ENCODE results near the gene LBHD1.
"Not testable (repeated sequence)": the region's sequence is repeated elsewhere in the genome, so short reads cannot be mapped to it uniquely, and the experiment has no call there.

Gene LBHD1
- 12.9 to 13.3 reads per million in 2 donors for total RNA-seq

GRCh38 chr11:62671608-62672389, at the start of gene LBHD1, which contains the start of gene UQCC3:
Gene LBHD1 (minus strand): TSS chr11:62672267. CDS start chr11:62670031, 2,236 bp downstream.
Gene UQCC3 (plus strand): TSS chr11:62671673. CDS start chr11:62671746, 73 bp downstream.
- DNase-seq, result peak; percentile 55

- no peak for DNase-seq
Observed at GRCh38 chr11:62719302-62719978, 47.4 kb upstream of the LBHD1 start.

GRCh38 chr11:62716816-62717215, 44.7 kb upstream of the LBHD1 start:
- no peak for DNase-seq

GRCh38 chr11:62716206-62716605, 44.1 kb upstream of the LBHD1 start:
- no peak for DNase-seq

- no peak for DNase-seq
Observed at GRCh38 chr11:62715150-62716130, 43.4 kb upstream of the LBHD1 start.

- no peak for DNase-seq
Observed at GRCh38 chr11:62713343-62713742, 41.3 kb upstream of the LBHD1 start.

GRCh38 chr11:62712861-62713260, 40.8 kb upstream of the LBHD1 start:
- DNase-seq, result no peak

- DNase-seq, result no peak
Observed at GRCh38 chr11:62712276-62712812, 40.3 kb upstream of the LBHD1 start.

- DNase-seq, result peak; percentile 9
Observed at GRCh38 chr11:62710001-62710345, 37.9 kb upstream of the LBHD1 start.

- peak; percentile 91 for DNase-seq
Observed at GRCh38 chr11:62709247-62710000, 37.4 kb upstream of the LBHD1 start.

- DNase-seq, result peak; percentile 42
Observed at GRCh38 chr11:62708793-62709192, 36.7 kb upstream of the LBHD1 start.

- DNase-seq, result no peak
Observed at GRCh38 chr11:62708392-62708791, 36.3 kb upstream of the LBHD1 start.

GRCh38 chr11:62707277-62707861, 35.3 kb upstream of the LBHD1 start, which contains the start of the genes BSCL2 and GNG3:
Gene BSCL2 (minus strand): TSS chr11:62707424. CDS start chr11:62707195, 229 bp downstream.
Gene GNG3 (plus strand): TSS chr11:62707676. CDS start chr11:62708296, 620 bp downstream.
- no peak for DNase-seq

- no peak for DNase-seq
Observed at GRCh38 chr11:62706850-62707247, 34.8 kb upstream of the LBHD1 start.

- peak; percentile 96 for DNase-seq
Observed at GRCh38 chr11:62705880-62706849, 34.1 kb upstream of the LBHD1 start.

GRCh38 chr11:62705413-62705812, 33.3 kb upstream of the LBHD1 start:
- no peak for DNase-seq

GRCh38 chr11:62703921-62704320, 31.9 kb upstream of the LBHD1 start:
- not testable (repeated sequence) for DNase-seq

- DNase-seq, result no peak
Observed at GRCh38 chr11:62702246-62702645, 30.2 kb upstream of the LBHD1 start.

- peak; percentile 73 for DNase-seq
Observed at GRCh38 chr11:62694455-62695167, 22.5 kb upstream of the LBHD1 start.

Data from T-helper 9 cell (primary cell).